CD8-positive, alpha-beta memory T cell (primary cell): ENCODE measurements around the gene CADM1. TPM values are rescaled to one million over a fixed set of nuclear protein-coding genes. Genes with fewer than 3 reads are reported as not detected.
A peak's percentile ranks its signal among the peaks of the same experiment; 100 is the strongest.
"Not testable (repeated sequence)": the region's sequence is repeated elsewhere in the genome, so short reads cannot be mapped to it uniquely, and the experiment has no call there.

Experiments
- CTCF ChIA-PET: fragments of 350-600 bp; sonication (Branson Sonifier 250); formaldehyde crosslinking; loops from one replicate; lab custom pipeline; 2021; ENCODE audit warnings: antibody characterized with exemption; lab: Charles Lee
- POLR2A ChIA-PET: fragments of 350-600 bp; sonication (Branson Sonifier 250); formaldehyde crosslinking; loops from one replicate; lab custom pipeline; 2021; ENCODE audit warnings: antibody characterized with exemption; lab: Charles Lee
- DNase-seq, 5 donors: peaks; one replicate each; pipeline versions ENCODE4 v3.0.0 to v3.0.0-alpha.2; 2020 to 2022; ENCODE audit warnings: mixed read lengths in 1 of 5
- H3K27ac ChIP-seq: one replicate; pipeline ENCODE4 v1.7.0; 2013; ENCODE audit warnings: low read depth, mild to moderate bottlenecking, low read length, moderate library complexity
- H3K27me3 ChIP-seq: 2 replicates; pipeline ENCODE4 v1.7.0; 2013; ENCODE audit warnings: low read length, mild to moderate bottlenecking; ENCODE audit not compliant: insufficient read depth, poor library complexity, severe bottlenecking
- H3K36me3 ChIP-seq: 2 replicates; pipeline ENCODE4 v1.7.0; 2013; ENCODE audit warnings: mild to moderate bottlenecking, low read length, moderate library complexity; ENCODE audit not compliant: insufficient read depth
- H3K4me1 ChIP-seq: 2 replicates; pipeline ENCODE4 v1.7.0; 2013; ENCODE audit warnings: mild to moderate bottlenecking, low read length, moderate library complexity; ENCODE audit not compliant: insufficient read depth
- H3K4me3 ChIP-seq: 2 replicates; pipeline ENCODE4 v1.7.0; 2013; ENCODE audit warnings: mild to moderate bottlenecking, low read length
- H3K9me3 ChIP-seq: 2 replicates; pipeline ENCODE4 v1.7.0; 2013; ENCODE audit warnings: mild to moderate bottlenecking, low read length
- H3K27ac Mint-ChIP-seq, 8 donors: one replicate each; pipeline ENCODE4 v1.8.0; 2020 to 2021; ENCODE audit warnings: mixed read lengths in 8 of 8, mild to moderate bottlenecking in 6 of 8, inconsistent platforms in 3 of 8, moderate library complexity in 3 of 8
- H3K27me3 Mint-ChIP-seq, 2 donors: one replicate each; pipeline ENCODE4 v1.8.0; 2020 to 2021; ENCODE audit warnings: mixed read lengths in 2 of 2, mild to moderate bottlenecking in 1 of 2, moderate library complexity in 1 of 2
- H3K36me3 Mint-ChIP-seq, 3 donors: one replicate each; pipeline ENCODE4 v1.8.0; 2020 to 2021; ENCODE audit warnings: mixed read lengths in 3 of 3, inconsistent platforms in 1 of 3, mild to moderate bottlenecking in 1 of 3
- H3K4me1 Mint-ChIP-seq, 3 donors: one replicate each; pipeline ENCODE4 v1.8.0; 2020 to 2021; ENCODE audit warnings: mixed read lengths in 3 of 3, inconsistent platforms in 1 of 3, mild to moderate bottlenecking in 1 of 3
- H3K4me3 Mint-ChIP-seq, 7 donors: one replicate each; pipeline ENCODE4 v1.8.0; 2020 to 2021; ENCODE audit warnings: mixed read lengths in 7 of 7, mild to moderate bottlenecking in 6 of 7, moderate library complexity in 4 of 7, inconsistent platforms in 2 of 7
- H3K9me3 Mint-ChIP-seq, 5 donors: one replicate each; pipeline ENCODE4 v1.8.0; 2020 to 2022; ENCODE audit warnings: mixed read lengths in 5 of 5, mild to moderate bottlenecking in 3 of 5, moderate library complexity in 2 of 5, inconsistent platforms in 1 of 5
- polyA plus RNA-seq: library from polyadenylated mRNA; unstranded; fragments of 300-500 nt; fragmentation: Illumina TruSeq; gene quantifications from one replicate; pipeline ENCODE4 v1.2.3, GENCODE V29; 2021
- total RNA-seq, 2 experiments: library from RNA; stranded (reverse); gene quantifications; one replicate each; pipeline ENCODE4 v1.2.3, GENCODE V29; 2021

CADM1 gene
- total and polyA plus RNA-seq, 3 experiments from 2014 or later = 0.90 to 2.7 (median 1.1) TPM

DNA sequence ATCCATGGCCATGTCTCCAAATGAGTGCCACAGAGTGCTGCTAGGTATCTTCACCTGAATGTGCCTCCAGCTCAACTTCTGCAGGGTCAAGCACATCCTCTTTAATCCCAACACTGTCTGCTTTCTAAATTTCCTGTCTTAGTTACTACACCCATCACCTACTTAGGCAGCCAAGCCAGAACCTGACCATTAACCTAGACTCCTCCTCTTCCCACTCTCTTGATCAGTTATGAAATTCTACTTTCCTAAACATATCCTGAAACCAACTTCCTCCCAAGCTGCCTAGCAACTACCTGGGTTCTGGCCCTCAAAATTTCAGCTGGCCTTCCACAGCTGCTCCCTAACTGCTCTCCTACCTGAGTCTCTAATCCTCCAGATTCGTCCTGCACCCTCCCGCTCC lies 22.7 kb downstream of the CADM1 start:
- Mint-ChIP-seq H3K36me3 (no peaks in the 10 kb centered on the region), H3K9me3 (peaks cover 0 to 1% (median 0%) of the 10 kb centered on the region in 5 donors), H3K4me1 (no peaks in the 10 kb centered on the region), H3K27me3 (peaks cover 0 to 5% of the 10 kb centered on the region in 2 donors), H3K27ac (no peak overlapping the region), H3K4me3 (no peak overlapping the region)
- Histone ChIP-seq H3K4me1 (no peaks in the 10 kb centered on the region), H3K4me3 (no peak overlapping the region), H3K9me3 (no peaks in the 10 kb centered on the region), H3K27ac (no peak overlapping the region), H3K27me3 (no peaks in the 10 kb centered on the region), H3K36me3 (no peaks in the 10 kb centered on the region)
- CTCF ChIA-PET = no interaction called here
- POLR2A ChIA-PET = no interaction called here
- DNase-seq = no peak

DNA sequence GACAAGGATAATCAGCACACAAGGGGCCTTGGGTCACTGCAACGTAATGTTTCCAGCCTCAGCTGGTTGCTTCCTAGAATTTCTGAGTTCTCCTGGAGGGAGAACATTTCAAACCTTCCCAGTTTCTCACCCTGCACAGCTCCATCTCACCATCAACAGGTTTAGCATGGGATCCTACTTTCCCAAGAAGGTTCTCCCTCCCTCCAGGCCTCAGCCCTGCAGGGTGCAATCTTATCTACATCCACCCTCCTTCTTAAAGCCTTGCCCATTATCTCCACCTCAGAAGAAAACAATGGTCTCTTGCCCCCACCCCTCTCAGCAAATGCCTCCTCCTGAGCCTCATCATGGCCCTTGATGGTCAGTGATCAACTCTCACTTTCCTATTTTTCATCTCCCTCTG lies 23.6 kb downstream of the CADM1 start:
- Histone ChIP-seq H3K27me3 (no peaks in the 10 kb centered on the region), H3K4me1 (no peaks in the 10 kb centered on the region), H3K9me3 (no peaks in the 10 kb centered on the region), H3K4me3 (no peak overlapping the region), H3K27ac (no peak overlapping the region), H3K36me3 (no peaks in the 10 kb centered on the region)
- no peak overlapping the region for H3K4me3 Mint-ChIP-seq
- no peaks in the 10 kb centered on the region for H3K27me3 Mint-ChIP-seq
- DNase-seq = no peak
- no peaks in the 10 kb centered on the region for H3K4me1 Mint-ChIP-seq
- ChIA-PET CTCF (no interaction called here), POLR2A (no interaction called here)
- no peaks in the 10 kb centered on the region for H3K36me3 Mint-ChIP-seq
- H3K27ac Mint-ChIP-seq = no peak overlapping the region
- no peaks in the 10 kb centered on the region for H3K9me3 Mint-ChIP-seq

DNA sequence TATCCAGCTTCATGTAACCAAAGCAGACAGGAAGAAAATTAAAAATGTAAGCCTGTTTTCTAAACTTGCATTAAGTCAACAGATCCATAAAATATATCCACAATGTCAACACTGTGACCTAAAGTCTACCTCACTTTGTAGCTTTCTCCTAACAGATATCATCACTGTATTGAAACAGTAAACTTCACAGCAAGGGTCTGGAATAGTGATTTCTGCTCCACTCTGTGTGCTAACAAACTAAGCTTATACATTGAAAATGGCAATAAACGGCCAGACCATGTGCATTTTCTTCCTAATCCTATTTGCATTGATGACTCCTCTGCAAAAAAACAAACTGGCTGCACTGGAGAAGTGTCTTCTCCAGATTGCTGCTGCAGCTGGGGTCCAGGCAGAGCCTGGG lies 26.8 kb downstream of the CADM1 start:
- Mint-ChIP-seq H3K36me3 (no peaks in the 10 kb centered on the region), H3K27ac (no peak overlapping the region), H3K27me3 (no peaks in the 10 kb centered on the region), H3K4me3 (no peak overlapping the region), H3K4me1 (no peaks in the 10 kb centered on the region), H3K9me3 (peaks cover 0 to 6% (median 0%) of the 10 kb centered on the region in 5 donors)
- POLR2A ChIA-PET = no interaction called here
- CTCF ChIA-PET = no interaction called here
- Histone ChIP-seq H3K4me3 (no peak overlapping the region), H3K36me3 (no peaks in the 10 kb centered on the region), H3K9me3 (no peaks in the 10 kb centered on the region), H3K27ac (no peak overlapping the region), H3K27me3 (no peaks in the 10 kb centered on the region), H3K4me1 (no peaks in the 10 kb centered on the region)
- DNase-seq = no peak

DNA sequence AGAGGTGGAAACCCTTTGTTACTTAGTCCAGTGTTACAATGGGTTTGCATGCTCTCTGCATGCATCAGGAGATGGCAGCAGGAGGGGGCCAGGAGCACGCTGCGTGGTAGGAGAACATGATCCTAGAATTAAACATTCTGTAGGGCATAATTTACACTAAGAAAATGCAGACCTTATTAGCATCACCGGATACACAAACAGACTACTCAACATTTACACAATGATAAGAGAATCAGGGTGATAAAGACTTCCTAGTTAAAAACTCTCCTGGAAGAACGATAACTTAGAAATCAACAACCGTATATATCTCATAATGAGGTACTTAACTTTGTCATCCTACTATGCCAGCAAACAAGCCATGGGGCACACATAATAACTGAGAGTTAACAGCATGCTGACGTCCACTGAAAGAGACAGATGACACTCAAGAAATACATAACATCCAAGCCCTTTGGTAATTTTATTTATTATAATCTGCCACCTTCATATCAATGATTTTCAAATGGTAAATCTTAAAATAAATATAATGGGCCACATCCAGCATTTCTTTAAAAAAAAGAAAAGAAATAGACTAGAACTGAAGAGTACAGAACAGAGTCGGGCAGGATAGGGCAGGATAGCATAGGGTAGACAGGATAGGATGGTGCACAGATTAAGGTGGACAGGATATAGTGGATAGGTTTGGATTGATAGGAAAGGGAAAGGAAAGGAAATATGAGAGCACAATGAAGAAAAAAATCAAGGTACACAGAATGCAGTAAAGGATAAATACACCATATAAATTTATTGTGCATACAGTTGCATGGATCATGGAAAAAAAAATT lies 27.5 kb downstream of the CADM1 start:
- H3K4me3 Mint-ChIP-seq = no peak overlapping the region
- H3K4me3 ChIP-seq = no peak overlapping the region
- CTCF ChIA-PET = no interaction called here
- POLR2A ChIA-PET = no interaction called here
- peaks cover 0 to 3% of the 10 kb centered on the region in 2 donors for H3K27me3 Mint-ChIP-seq
- H3K36me3 ChIP-seq = no peaks in the 10 kb centered on the region
- H3K27ac ChIP-seq = no peak overlapping the region
- DNase-seq = no peak
- peaks cover 0 to 6% (median 0%) of the 10 kb centered on the region in 5 donors for H3K9me3 Mint-ChIP-seq
- H3K4me1 ChIP-seq = no peaks in the 10 kb centered on the region
- no peaks in the 10 kb centered on the region for H3K36me3 Mint-ChIP-seq
- peak overlapping the region in 1 of 8 donors; percentile 0 for H3K27ac Mint-ChIP-seq
- H3K4me1 Mint-ChIP-seq = no peaks in the 10 kb centered on the region
- H3K9me3 ChIP-seq = no peaks in the 10 kb centered on the region
- H3K27me3 ChIP-seq = no peaks in the 10 kb centered on the region

DNA sequence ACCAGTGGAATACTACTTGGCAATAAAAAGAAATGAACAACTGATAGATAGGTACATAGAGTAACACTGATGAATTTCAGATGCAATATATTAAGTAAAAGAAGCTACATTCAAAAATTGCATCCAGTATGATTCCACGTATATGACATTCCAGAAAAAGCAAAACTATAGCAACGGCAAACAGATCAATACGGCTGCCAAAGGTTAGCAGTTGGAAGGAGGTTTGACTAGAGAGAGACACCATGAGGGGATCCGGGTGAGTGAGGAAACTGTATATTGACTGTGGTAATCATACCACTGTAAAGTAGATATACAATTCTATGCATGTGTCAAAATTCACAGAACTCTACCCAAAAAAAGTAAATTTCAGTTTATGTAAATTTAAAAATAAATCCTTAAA lies 28.7 kb downstream of the CADM1 start:
- Histone ChIP-seq H3K4me3 (no peak overlapping the region), H3K36me3 (no peaks in the 10 kb centered on the region), H3K9me3 (no peaks in the 10 kb centered on the region), H3K27ac (no peak overlapping the region), H3K27me3 (no peaks in the 10 kb centered on the region), H3K4me1 (no peaks in the 10 kb centered on the region)
- H3K27me3 Mint-ChIP-seq = peaks cover 0 to 3% of the 10 kb centered on the region in 2 donors
- CTCF ChIA-PET = no interaction called here
- H3K4me1 Mint-ChIP-seq = no peaks in the 10 kb centered on the region
- H3K4me3 Mint-ChIP-seq = no peak overlapping the region
- H3K27ac Mint-ChIP-seq = no peak overlapping the region
- POLR2A ChIA-PET = no interaction called here
- H3K9me3 Mint-ChIP-seq = peaks cover 0 to 6% (median 1%) of the 10 kb centered on the region in 5 donors
- no peaks in the 10 kb centered on the region for H3K36me3 Mint-ChIP-seq
- DNase-seq = no peak

- H3K27me3 ChIP-seq, H3K4me3 Mint-ChIP-seq, H3K27ac ChIP-seq, H3K4me1 ChIP-seq, H3K36me3 Mint-ChIP-seq, POLR2A ChIA-PET, H3K4me1 Mint-ChIP-seq, H3K4me3 ChIP-seq, CTCF ChIA-PET, H3K9me3 Mint-ChIP-seq, H3K9me3 ChIP-seq, H3K27me3 Mint-ChIP-seq, H3K36me3 ChIP-seq, DNase-seq, H3K27ac Mint-ChIP-seq: not testable (repeated sequence)
Observed at GRCh38 chr11:115474306-115474705, 29.9 kb downstream of the CADM1 start.

GRCh38 chr11:115473167-115473566 lies 31.0 kb downstream of the CADM1 start:
- Histone ChIP-seq H3K9me3 (no peaks in the 10 kb centered on the region), H3K4me3 (no peak overlapping the region), H3K4me1 (no peaks in the 10 kb centered on the region), H3K36me3 (no peaks in the 10 kb centered on the region), H3K27ac (no peak overlapping the region), H3K27me3 (no peaks in the 10 kb centered on the region)
- Mint-ChIP-seq H3K36me3 (no peaks in the 10 kb centered on the region), H3K4me3 (no peak overlapping the region), H3K27me3 (peaks cover 0 to 3% of the 10 kb centered on the region in 2 donors), H3K9me3 (peaks cover 0 to 6% (median 1%) of the 10 kb centered on the region in 5 donors), H3K27ac (no peak overlapping the region), H3K4me1 (no peaks in the 10 kb centered on the region)
- no peak for DNase-seq
- ChIA-PET CTCF (no interaction called here), POLR2A (no interaction called here)

DNA sequence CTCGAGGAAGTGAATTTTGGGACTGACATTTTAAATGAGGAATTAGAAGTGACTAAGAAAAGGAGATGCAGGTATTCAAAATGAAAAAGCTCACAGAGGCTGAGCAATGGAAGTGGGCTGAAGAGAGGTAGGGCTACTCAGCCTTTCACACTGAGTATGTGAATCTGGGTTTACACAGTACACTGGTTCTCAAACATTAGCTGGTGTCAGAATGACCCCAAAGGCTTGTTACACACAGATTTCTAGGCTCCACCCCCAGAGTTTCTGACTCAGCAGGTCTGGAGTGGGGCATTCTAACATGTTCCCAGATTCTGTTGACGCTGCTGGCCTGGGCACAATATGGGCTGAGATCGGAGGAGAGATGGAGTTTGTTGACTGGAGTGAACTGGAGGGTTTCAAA lies 32.8 kb downstream of the CADM1 start:
- no peak for DNase-seq
- H3K9me3 Mint-ChIP-seq = peaks cover 0 to 6% (median 1%) of the 10 kb centered on the region in 5 donors
- POLR2A ChIA-PET = no interaction called here
- H3K4me1 Mint-ChIP-seq = no peaks in the 10 kb centered on the region
- no peak overlapping the region for H3K4me3 ChIP-seq
- H3K36me3 Mint-ChIP-seq = no peaks in the 10 kb centered on the region
- H3K27ac ChIP-seq = no peak overlapping the region
- H3K4me3 Mint-ChIP-seq = no peak overlapping the region
- no peaks in the 10 kb centered on the region for H3K27me3 ChIP-seq
- CTCF ChIA-PET = no interaction called here
- no peaks in the 10 kb centered on the region for H3K9me3 ChIP-seq
- H3K27me3 Mint-ChIP-seq = peaks cover 0 to 3% of the 10 kb centered on the region in 2 donors
- no peak overlapping the region for H3K27ac Mint-ChIP-seq
- no peaks in the 10 kb centered on the region for H3K36me3 ChIP-seq
- no peaks in the 10 kb centered on the region for H3K4me1 ChIP-seq
